Upper lobe of right lung (tissue), 1 donor: ENCODE results near the gene RPA1. TPM values are rescaled to one million over a fixed set of nuclear protein-coding genes. Genes with fewer than 3 reads are reported as not detected.

Source experiments
- ATAC-seq: fragments of 200-7000 bp; cut with Tn5 transposase; one replicate; pipeline ENCODE4 v1.9.1; 2020; ENCODE audit warnings: mild to moderate bottlenecking, moderate library complexity
- DNase-seq: peaks from one replicate; pipeline ENCODE4 v3.0.0-alpha.2; 2020
- H3K27ac ChIP-seq: fragments of 200-600 bp; one replicate; pipeline ENCODE4 v1.8.0; 2022
- H3K27me3 ChIP-seq: fragments of 200-600 bp; one replicate; pipeline ENCODE4 v1.8.0; 2022; ENCODE audit warnings: mild to moderate bottlenecking
- H3K36me3 ChIP-seq: fragments of 200-600 bp; one replicate; pipeline ENCODE4 v1.8.0; 2022
- H3K4me1 ChIP-seq: fragments of 200-600 bp; one replicate; pipeline ENCODE4 v1.8.0; 2022
- H3K4me3 ChIP-seq: fragments of 200-600 bp; one replicate; pipeline ENCODE4 v1.8.0; 2022; ENCODE audit warnings: mild to moderate bottlenecking
- H3K9me3 ChIP-seq: fragments of 200-600 bp; one replicate; pipeline ENCODE4 v1.8.0; 2022
- CTCF ChIP-seq: fragments of 200-600 bp; IDR thresholded peaks from one replicate; pipeline ENCODE4 v1.8.0; 2022; ENCODE audit warnings: antibody characterized with exemption
- intact Hi-C: fragments of 100-400 bp; cut with DNase I; formaldehyde crosslinking; loops from one replicate; pipeline ENCODE4 v1.11.0; 2022
- total RNA-seq: library from RNA; stranded (reverse); fragmentation: NEBNext Ultra II Directional; extraction: Animal tissue kit (Norgen Biotek cat#: 25700); gene quantifications from one replicate; pipeline ENCODE4 v1.2.1, GENCODE V29; 2021
- donor health status: DM: no; HTN: yes; CAD: no; lungs with severe emphysema.

The RPA1 gene
- total RNA-seq, 1 donor from 2014 or later, result 56.7 TPM

- no peaks in the 10 kb centered on the region for H3K9me3 ChIP-seq
- no peak overlapping the region for H3K27ac ChIP-seq
- DNase-seq (peak; percentile 35), ATAC-seq (no peak)
- H3K36me3 ChIP-seq, result peaks cover 94% of the 10 kb centered on the region
- H3K27me3 ChIP-seq, result no peaks in the 10 kb centered on the region
- no peaks in the 10 kb centered on the region for H3K4me1 ChIP-seq
- no peak for TF ChIP-seq CTCF
- intact Hi-C loops, result no loop called here
- no peak overlapping the region for H3K4me3 ChIP-seq
These were observed 51.2 kb downstream of the RPA1 start for GRCh38 chr17:1880851-1881630.

- intact Hi-C loops, result no loop called here
- peak; percentile 32 for DNase-seq
These were observed 53.0 kb downstream of the RPA1 start for GRCh38 chr17:1882836-1883235.

GRCh38 chr17:1883536-1883935, 53.7 kb downstream of the RPA1 start:
- Histone ChIP-seq H3K4me1 (no peaks in the 10 kb centered on the region), H3K36me3 (peaks cover 92% of the 10 kb centered on the region), H3K4me3 (no peak overlapping the region), H3K27ac (no peak overlapping the region), H3K27me3 (no peaks in the 10 kb centered on the region), H3K9me3 (no peaks in the 10 kb centered on the region)
- intact Hi-C loops, result no loop called here
- ATAC-seq, result no peak
- TF ChIP-seq CTCF, result no peak
- no peak for DNase-seq

More at GRCh38 chr17:1882836-1883235, 53.0 kb downstream of the RPA1 start:
- no peak overlapping the region for H3K4me3 ChIP-seq
- peaks cover 92% of the 10 kb centered on the region for H3K36me3 ChIP-seq
- no peaks in the 10 kb centered on the region for H3K4me1 ChIP-seq
- H3K9me3 ChIP-seq, result no peaks in the 10 kb centered on the region
- H3K27ac ChIP-seq, result no peak overlapping the region
- H3K27me3 ChIP-seq, result no peaks in the 10 kb centered on the region
- peak; percentile 49 for TF ChIP-seq CTCF
- peak; percentile 65 for ATAC-seq

- Histone ChIP-seq H3K27ac (no peak overlapping the region), H3K4me3 (no peak overlapping the region), H3K36me3 (peaks cover 97% of the 10 kb centered on the region), H3K9me3 (no peaks in the 10 kb centered on the region), H3K4me1 (no peaks in the 10 kb centered on the region), H3K27me3 (no peaks in the 10 kb centered on the region)
- DNase-seq (peak; percentile 20), ATAC-seq (no peak)
- intact Hi-C loops, result no loop called here
- TF ChIP-seq CTCF, result no peak
These were observed 58.9 kb downstream of the RPA1 start for GRCh38 chr17:1888741-1889140.

- Histone ChIP-seq H3K9me3 (no peaks in the 10 kb centered on the region), H3K36me3 (peaks cover 90% of the 10 kb centered on the region), H3K4me3 (no peak overlapping the region), H3K27ac (no peak overlapping the region), H3K4me1 (no peaks in the 10 kb centered on the region), H3K27me3 (no peaks in the 10 kb centered on the region)
- DNase-seq (peak; percentile 39), ATAC-seq (no peak)
- no peak for TF ChIP-seq CTCF
- intact Hi-C loops, result no loop called here
These were observed 61.1 kb downstream of the RPA1 start for GRCh38 chr17:1890758-1891450.
